MV-4-11 (cell line): Measurements from ENCODE around the gene NCAPG2.
A peak's percentile ranks its signal among the peaks of the same experiment; 100 is the strongest.

Experiments
- DNase-seq: peaks from one replicate; lab custom pipeline; 2025; lab: John Stamatoyannopoulos, UW

Gene NCAPG2

DNA sequence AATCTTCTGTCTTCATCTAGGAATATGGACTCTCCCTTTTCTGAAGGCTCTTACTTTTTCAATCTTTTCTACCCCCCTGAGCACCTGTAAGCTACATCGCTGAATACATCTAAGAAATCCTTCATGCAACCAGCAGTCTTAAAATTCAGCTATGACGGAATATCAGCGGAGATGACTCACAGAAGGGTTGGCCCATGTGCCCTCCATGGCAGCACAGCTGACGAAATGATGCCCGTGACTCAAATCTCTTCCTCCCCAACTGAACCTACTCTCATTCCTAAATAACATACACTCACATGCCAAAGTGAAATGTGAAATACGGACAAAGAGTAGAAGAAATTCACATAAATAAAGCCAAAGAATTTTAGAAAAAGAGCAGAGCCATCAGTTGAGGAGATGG is 30.3 kb upstream of the NCAPG2 start:
- peak; percentile 47 for DNase-seq

DNA sequence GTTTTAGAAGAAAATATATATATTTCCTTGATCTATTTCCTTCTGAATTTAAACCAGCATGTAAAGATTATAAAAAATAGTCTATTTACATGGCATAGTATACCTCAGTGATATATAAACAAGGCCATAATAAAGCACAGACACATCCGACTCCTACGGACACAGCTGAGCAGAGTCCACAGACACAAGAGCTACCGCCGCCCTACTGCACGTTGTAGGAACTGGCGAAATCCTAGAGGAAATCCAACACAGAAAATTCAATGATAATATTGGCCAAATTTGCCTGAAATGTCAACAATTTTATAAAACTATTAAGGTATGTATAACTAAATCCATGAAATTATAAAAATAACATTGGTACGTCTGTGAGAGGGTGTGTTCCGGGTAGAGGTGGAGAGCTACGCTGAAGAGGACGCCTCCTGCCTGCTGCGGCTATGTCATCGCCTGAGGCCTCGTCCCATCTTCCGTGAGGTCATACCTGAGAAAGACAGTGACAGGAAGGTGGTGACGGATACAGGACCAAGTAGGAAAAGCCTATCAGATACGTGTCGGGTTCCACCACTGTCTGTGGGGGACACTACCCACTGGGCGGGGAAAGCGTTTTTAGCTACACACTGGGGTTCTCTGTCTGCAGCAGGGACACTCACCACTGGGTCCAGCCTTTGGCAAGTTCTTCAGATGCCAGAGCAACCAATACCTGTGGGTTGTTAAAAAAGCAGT is 29.3 kb upstream of the NCAPG2 start:
- DNase-seq: no peak

DNA sequence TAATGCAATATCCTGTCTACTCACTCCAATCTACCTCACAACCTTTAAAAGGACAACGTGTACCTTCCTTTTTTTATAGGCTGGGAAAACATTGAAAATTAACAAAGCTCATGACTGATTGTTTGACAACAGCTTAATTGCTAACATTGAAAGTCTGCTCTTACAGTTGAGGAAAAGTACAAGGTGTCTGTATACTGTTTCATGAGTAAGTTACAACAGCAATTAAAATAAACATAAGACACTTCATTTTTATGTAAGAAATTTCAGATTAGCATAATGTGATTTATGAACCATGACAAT is 28.6 kb upstream of the NCAPG2 start:
- DNase-seq: no peak

DNA sequence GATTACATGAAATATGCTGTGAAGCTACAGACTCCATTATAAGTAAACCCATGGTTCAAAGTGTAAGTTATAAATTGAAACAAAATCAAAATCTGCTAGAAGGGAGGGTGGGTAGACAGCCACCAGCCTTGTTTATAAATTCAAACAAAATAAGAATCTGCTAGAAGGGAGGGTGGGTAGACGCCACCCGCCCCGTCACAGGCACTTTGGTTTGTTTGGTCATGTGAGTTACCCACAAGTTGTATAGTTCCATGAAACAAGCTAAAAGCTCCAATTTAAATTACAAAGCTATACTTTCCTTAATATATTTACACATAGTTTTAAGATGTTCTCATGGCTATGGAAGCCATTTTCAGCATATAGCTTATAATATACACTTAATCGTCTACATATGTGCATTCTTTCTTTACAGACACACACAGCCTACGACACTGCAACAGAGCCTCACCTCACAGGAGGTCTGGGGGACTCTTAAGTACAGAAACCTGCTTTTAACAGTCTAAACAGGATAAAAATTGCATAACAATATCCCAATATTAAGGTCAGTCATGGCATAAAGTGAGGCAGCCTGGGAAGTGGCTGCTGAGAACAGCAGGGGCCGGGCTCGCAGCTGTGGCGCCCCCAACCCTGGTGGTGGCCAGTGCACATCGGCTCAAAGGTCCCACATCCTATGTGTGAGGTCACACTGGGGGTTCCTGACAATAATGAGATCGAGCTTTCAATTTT is 28.1 kb upstream of the NCAPG2 start:
- DNase-seq: no peak

- no peak for DNase-seq
Measured at GRCh38 chr7:158731761-158732160, 27.2 kb upstream of the NCAPG2 start.

DNA sequence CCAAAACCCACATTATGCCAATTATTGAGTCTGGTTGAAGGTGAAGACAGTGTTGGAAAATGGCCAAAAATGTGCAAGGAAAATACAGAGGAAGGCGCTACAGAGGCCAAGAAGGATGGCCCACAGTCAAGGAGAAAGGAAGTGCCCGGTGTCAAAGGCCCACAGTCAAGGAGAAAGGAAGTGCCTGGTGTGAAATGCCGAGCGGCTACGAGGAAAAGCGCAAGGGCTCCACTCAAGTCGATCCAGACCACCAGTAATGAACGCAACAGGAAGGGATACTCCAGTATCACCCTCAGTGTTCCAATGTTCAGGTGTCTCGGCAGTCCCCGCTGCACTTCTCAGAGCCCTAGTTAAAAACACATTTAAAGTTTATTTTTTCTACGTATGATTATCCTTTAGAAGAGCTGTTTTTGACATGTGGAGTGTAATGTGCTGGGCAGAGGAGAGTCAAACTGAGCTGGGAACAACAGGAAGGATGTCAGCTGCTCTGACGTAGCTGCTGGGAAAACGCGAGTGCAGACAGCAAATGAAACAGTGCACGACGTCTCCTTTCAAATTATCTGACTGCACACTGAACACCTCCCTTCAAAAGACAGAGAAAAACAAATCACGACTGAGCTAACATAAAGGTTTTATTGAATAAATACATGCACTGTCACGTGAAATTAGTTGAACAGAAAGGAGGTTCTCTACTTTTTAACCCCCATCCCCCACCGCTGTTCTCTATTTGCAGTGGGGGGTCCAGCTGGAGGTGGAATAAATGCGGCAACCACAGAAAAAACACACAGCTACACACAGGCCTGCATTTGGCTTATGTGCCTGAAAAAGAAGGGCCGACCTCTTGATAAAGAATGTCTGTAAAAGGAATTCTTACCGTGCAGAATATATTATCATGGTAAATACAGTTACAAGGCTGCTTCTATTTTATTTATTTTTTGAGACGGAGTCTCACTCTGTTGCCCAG is 26.1 kb upstream of the NCAPG2 start:
- DNase-seq: no peak

- no peak for DNase-seq
Measured at GRCh38 chr7:158729646-158730382, 25.2 kb upstream of the NCAPG2 start.

DNA sequence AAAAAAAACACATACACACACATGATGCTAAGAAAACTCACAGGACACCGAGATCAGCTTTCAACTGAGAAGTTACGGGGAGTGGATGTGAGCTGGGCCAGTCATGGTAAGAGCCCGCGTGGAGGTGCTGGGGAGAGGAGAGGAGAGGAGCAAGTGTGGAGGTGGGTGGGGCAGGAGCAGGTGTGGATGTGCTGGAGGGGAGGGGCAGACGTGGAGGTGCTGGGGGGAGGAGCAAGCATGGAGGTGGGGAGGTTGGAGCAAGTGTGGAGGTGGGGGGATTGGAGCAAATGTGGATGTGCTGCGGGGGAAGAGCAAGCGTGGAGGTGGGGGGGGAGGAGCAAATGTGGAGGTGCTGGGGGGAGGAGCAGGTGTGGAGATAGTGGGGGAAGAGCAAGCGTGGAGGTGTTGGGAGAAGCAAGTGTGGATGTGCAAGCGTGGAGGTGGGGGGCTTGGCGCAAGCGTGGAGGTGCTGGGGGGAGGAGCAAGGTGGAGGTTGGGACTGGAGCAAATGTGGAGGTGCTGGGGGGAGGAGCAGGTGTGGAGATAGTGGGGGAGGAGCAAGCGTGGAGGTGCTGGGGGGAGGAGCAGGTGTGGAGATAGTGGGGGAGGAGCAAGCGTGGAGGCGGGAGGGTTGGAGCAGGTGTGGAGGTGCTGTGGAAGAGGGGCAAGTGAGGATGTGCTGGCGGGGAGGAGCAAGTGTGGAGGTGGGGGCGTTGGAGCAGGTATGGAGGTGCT is 24.5 kb upstream of the NCAPG2 start:
- DNase-seq: no peak

GRCh38 chr7:158727690-158728089 is 23.1 kb upstream of the NCAPG2 start:
- no peak for DNase-seq

DNA sequence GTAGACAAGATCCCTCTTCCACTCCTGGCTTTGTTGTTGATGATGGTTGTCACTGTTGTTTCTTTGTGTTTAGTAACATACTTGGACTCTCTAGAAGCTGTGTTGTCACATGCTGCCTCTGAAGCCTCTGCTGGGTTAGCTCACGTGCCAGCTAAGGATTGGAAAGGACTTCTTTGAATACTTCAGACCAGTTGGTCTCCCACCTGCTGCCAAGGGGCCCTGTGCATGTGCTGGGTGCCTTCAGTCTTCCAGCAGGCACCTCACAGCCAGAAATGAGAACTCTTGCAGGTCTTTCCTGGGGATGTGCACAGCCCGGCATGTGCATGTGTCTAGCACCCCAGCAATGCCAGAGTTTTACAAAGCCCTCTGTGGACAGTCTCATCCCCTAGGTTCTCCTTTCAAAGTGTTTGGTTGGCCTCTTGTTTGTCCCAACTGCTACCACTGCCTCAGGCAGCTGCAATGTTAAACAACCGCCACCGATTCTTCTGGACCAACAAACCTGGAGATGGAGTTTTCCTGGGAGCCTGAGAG is 21.7 kb upstream of the NCAPG2 start:
- no peak for DNase-seq

DNA sequence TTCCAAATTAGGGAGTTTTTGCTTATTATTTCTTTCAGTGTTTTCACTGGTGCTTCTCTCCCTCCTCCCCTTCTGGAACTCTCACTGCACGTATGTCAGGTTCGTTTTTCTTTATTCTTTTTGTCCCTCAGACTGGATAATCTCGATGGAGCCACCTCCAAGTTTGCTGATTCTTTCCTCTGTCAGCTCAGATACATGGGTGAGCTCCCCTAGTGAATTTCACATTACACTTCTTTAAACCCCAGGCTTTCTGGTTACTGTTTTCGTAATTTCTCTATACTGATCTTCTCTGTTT is 20.8 kb upstream of the NCAPG2 start:
- no peak for DNase-seq

DNA sequence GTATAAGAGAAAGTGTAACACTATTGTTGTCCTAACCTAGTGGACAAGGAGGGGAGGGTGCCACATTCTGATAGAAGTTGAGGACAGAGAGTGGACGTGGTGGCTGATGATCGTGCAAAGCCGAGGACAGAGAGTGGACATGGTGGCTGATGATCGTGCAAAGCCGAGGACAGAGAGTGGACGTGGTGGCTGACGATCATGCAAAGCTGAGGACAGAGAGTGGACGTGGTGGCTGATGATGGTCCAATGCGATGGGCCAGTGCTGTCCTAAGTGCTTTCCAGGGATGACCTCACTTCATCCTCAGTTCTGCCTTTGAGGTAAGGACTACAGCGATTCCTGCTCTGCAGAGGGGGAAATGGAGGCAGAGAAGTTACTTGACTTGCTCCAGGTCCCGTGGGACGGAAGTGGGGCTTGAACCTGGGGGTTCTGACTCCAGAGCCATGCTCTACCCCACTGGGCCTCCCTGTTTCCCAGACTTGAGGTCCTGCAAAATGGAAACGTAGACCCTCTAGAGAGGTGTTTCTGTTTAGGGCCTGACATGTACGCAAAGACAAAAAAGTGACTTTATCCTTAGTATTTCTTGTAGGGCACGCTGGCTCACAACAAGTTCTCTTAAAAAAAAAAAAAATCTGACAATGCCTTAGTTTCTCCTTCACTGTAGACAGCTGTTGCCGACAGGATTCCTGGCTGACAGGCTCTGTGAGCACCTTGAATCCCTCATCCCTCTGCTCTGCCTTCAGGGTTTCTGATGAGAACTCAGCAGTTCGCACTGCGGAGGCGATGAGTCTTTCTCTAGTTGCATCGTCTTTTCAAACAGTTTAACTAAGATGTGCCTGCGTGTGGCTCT is 20.3 kb upstream of the NCAPG2 start:
- no peak for DNase-seq

DNA sequence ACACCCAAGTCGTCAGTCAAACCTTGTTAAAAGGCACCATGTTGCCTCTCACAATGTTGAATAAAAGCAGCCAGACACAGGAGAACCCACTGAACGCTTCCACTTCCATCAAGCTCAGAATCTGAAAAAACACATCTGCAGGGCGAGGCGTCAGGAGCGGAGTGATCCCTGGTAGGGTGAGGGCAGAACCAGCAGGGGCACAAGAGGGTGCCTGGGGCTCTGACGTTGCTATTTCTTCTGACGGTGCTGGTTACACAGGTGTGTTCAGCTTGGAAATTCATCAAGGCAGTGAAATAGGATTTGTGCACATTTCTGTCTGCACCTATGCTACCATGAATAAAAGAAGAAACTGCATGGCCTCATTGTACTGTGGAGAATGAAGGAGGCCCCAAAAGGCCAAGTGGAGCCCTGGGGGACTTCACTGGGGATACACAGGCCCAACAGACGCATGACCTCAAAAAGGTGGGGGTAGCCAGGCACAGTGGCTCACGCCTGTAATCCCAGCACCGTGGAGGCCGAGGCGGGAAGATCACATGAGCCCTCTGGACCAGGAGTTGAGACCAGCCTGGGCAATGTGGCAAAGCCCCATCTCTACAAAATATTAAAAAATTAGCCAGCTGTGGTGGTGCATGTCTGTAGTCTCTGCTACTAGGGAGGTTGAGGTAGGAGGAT is 19.2 kb upstream of the NCAPG2 start:
- DNase-seq: no peak

GRCh38 chr7:158723266-158723665 is 18.7 kb upstream of the NCAPG2 start:
- no peak for DNase-seq

- no peak for DNase-seq
Measured at GRCh38 chr7:158722574-158723237, 18.1 kb upstream of the NCAPG2 start.

DNA sequence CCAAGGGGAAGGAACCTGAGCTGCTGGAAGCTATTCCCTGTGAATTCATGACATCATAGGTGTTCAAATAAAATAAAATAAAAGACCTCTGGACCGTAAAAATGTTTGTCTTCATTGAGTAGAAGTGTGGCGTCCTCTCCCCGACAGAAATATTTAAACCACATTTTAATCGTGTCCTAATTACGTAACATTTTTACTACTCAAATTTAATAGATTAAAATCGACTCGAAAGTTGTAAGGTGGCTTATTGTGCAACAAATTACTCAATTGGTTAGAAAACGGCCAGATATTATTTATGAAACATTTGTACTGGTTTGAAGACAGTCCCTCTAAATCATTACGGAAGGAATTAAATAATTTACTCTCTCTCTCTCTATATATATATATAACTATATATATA is 15.5 kb upstream of the NCAPG2 start:
- DNase-seq: no peak

DNA sequence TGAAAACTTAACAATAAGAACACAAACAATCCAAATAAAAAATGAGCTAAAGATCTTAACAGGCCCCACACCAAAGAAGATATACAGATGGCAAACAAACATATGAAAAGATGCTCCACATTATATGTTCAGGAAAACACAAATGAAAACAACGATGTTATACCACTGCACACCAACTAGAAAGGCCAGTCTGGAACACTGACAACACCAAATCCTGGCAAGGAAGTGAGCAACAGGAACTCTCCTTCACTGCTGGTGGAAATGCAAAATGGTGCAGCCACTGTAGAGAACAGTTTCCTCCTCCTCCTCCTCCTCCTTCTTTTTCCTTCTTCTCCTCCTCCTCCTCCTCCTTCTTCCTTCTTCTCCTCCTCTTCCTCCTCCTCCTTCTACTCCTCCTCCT is 12.2 kb upstream of the NCAPG2 start:
- no peak for DNase-seq

DNA sequence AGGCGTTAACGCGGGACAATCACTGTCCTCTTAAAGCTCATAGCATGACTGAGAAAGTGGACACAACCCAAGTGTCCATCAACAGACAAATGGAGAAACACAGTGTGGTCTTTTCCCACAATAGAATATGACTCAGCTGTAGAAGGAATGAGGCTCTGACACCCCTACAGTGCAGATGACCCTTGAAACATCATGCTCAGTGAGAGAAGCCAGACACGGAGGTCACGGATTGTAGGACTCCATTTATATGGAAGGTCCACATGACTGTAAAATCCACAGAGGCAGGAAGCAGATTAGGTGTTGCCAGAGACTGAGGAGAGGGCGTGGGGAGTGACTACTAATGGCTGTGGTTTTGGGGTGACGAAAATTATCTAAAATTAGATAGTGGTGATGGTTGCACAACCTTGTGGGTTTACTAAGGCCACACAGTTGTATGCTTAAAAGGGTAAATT is 6.1 kb upstream of the NCAPG2 start:
- peak; percentile 97 for DNase-seq

- DNase-seq: peak; percentile 43
Measured at GRCh38 chr7:158707610-158708009, 3.0 kb upstream of the NCAPG2 start.
